SW480 (cell line): ENCODE data around the gene ATF7IP2.

ENCODE experiments used
- DNase-seq: peaks from one replicate; pipeline ENCODE4 v3.0.0-alpha.2; 2016; ENCODE audit warnings: low spot score

The ATF7IP2 gene

GRCh38 chr16:10511829-10512228, 126.0 kb downstream of the ATF7IP2 start:
- DNase-seq = no peak

- DNase-seq = peak; percentile 49
Measured at GRCh38 chr16:10514369-10515055, 128.7 kb downstream of the ATF7IP2 start.

GRCh38 chr16:10517868-10518267, 132.0 kb downstream of the ATF7IP2 start:
- no peak for DNase-seq

- DNase-seq = no peak
Measured at GRCh38 chr16:10518479-10519041, 132.7 kb downstream of the ATF7IP2 start.

GRCh38 chr16:10519297-10519696, 133.4 kb downstream of the ATF7IP2 start:
- DNase-seq = no peak

- no peak for DNase-seq
Measured at GRCh38 chr16:10519929-10520868, 134.3 kb downstream of the ATF7IP2 start.

- no peak for DNase-seq
Measured at GRCh38 chr16:10520869-10521578, 135.2 kb downstream of the ATF7IP2 start.

GRCh38 chr16:10521681-10522274, 135.9 kb downstream of the ATF7IP2 start:
- DNase-seq = peak; percentile 53

- no peak for DNase-seq
Measured at GRCh38 chr16:10522966-10523365, 137.1 kb downstream of the ATF7IP2 start.

- no peak for DNase-seq
Measured at GRCh38 chr16:10525214-10525825, 139.5 kb downstream of the ATF7IP2 start.

- DNase-seq = no peak
Measured at GRCh38 chr16:10526962-10527361, 141.1 kb downstream of the ATF7IP2 start.

GRCh38 chr16:10528635-10529034, 142.8 kb downstream of the ATF7IP2 start:
- DNase-seq = no peak

GRCh38 chr16:10529895-10530669, 144.2 kb downstream of the ATF7IP2 start:
- no peak for DNase-seq

GRCh38 chr16:10530685-10531084, 144.8 kb downstream of the ATF7IP2 start:
- no peak for DNase-seq

GRCh38 chr16:10531582-10531981, 145.7 kb downstream of the ATF7IP2 start:
- DNase-seq = no peak
